K562 (cell line): ENCODE data around the gene FGGY. TPM values are rescaled to one million over a fixed set of nuclear protein-coding genes. Genes with fewer than 3 reads are reported as not detected.
A peak's percentile ranks its signal among the peaks of the same experiment; 100 is the strongest.

ENCODE experiments used
- ESRRB ChIP-seq: fragments of 250-450 bp; sonication (Bioruptor Pico); IDR thresholded peaks from 2 replicates; pipeline ENCODE4 v1.5.0; 2020; ENCODE audit warnings: mild to moderate bottlenecking, moderate library complexity, borderline replicate concordance
- GATAD2A ChIP-seq: fragments of 450-650 bp; IDR thresholded peaks from 2 replicates; pipeline ENCODE4 v1.6.1; 2017
- KDM2B ChIP-seq: fragments of 250-450 bp; sonication (Bioruptor Pico); IDR thresholded peaks from 2 replicates; pipeline ENCODE4 v1.8.0; 2021; ENCODE audit warnings: mild to moderate bottlenecking, moderate library complexity
- MCM2 ChIP-seq: fragments of 450-650 bp; IDR thresholded peaks from 2 replicates; pipeline ENCODE4 v1.6.1; 2017; ENCODE audit warnings: low read depth, mild to moderate bottlenecking
- MEIS2 ChIP-seq: fragments of 450-650 bp; IDR thresholded peaks from 2 replicates; pipeline ENCODE4 v1.6.1; 2014; ENCODE audit warnings: mild to moderate bottlenecking; ENCODE audit not compliant: partially characterized antibody
- NR4A1 ChIP-seq, 2 experiments: fragments of 250-450 bp in 1 of 2; fragments of 450-650 bp in 1 of 2; sonication (Bioruptor Pico) in 1 of 2; IDR thresholded peaks; 2 replicates each; pipeline versions ENCODE4 v1.4.0 to v1.6.1; 2016 to 2020; ENCODE audit warnings: mild to moderate bottlenecking in 2 of 2, missing compliant biosample characterization in 1 of 2, missing genetic modification characterization in 1 of 2, moderate library complexity in 1 of 2
- PHB2 ChIP-seq: fragments of 450-650 bp; IDR thresholded peaks from 2 replicates; pipeline ENCODE4 v1.6.1; 2017; ENCODE audit warnings: low read depth
- POLR2B ChIP-seq: fragments of 450-650 bp; IDR thresholded peaks from 2 replicates; pipeline ENCODE4 v1.6.1; 2018; ENCODE audit warnings: low read depth; ENCODE audit not compliant: partially characterized antibody
- TCF3 ChIP-seq: sonication (generic); formaldehyde crosslinking; IDR thresholded peaks from 2 replicates; pipeline ENCODE4 v1.4.0; 2020; ENCODE audit warnings: mild to moderate bottlenecking, missing genetic modification reagents
- TCF7 ChIP-seq: sonication (generic); IDR thresholded peaks from 2 replicates; pipeline ENCODE4 v1.6.1; 2016; ENCODE audit warnings: antibody characterized with exemption, borderline replicate concordance
- ZNF407 ChIP-seq: fragments of 450-650 bp; IDR thresholded peaks from 2 replicates; pipeline ENCODE4 v1.6.1; 2016; ENCODE audit warnings: low read depth
- ZZZ3 ChIP-seq: fragments of 450-650 bp; IDR thresholded peaks from 2 replicates; pipeline ENCODE4 v1.6.1; 2016; ENCODE audit warnings: antibody characterized with exemption, mild to moderate bottlenecking, moderate library complexity
- polyA plus RNA-seq, 8 experiments: library from polyadenylated mRNA; depleted of rRNA in 4 of 8; stranded (reverse) in 5 of 8; unstranded in 3 of 8; fragments of >200 nt; fragmentation: Nextera tagmentation in 2 of 8; fragmentation: Illumina TruSeq in 1 of 8; extraction: Ambion mirVana in 2 of 8; extraction: Trizol in 1 of 8; gene quantifications; 2 replicates each; pipeline versions ENCODE4 v1.2.1 to v1.2.3, GENCODE V29; 2011 to 2014; ENCODE audit warnings: inconsistent platforms in 1 of 8, missing spikeins in 1 of 8
- total RNA-seq, 7 experiments: library from RNA; depleted of rRNA in 6 of 7; stranded (reverse); fragments of >200 nt in 6 of 7; fragmentation: Illumina TruSeq in 2 of 7; extraction: Trizol in 2 of 7; gene quantifications; 2 replicates each; pipeline versions ENCODE4 v1.2.1 to v1.2.3, GENCODE V29; 2011 to 2021; ENCODE audit warnings: low replicate concordance in 1 of 7
- TF ChIP-seq, protein P1 (sequence below): fragments of 250-450 bp; sonication (Bioruptor Pico); IDR thresholded peaks from 2 replicates; pipeline ENCODE4 v1.4.0; 2020; ENCODE audit warnings: mild to moderate bottlenecking
- TF ChIP-seq, protein P2 (sequence below): fragments of 450-650 bp; formaldehyde crosslinking; IDR thresholded peaks from 2 replicates; pipeline ENCODE4 v1.4.0; 2020; ENCODE audit warnings: mild to moderate bottlenecking, moderate library complexity
- TF ChIP-seq, protein P3 (sequence below): fragments of 450-650 bp; IDR thresholded peaks from 2 replicates; pipeline ENCODE4 v1.6.1; 2018; ENCODE audit warnings: mild to moderate bottlenecking, low read depth; ENCODE audit not compliant: partially characterized antibody

FGGY gene
- total and polyA plus RNA-seq, 9 of the 15 experiments (the other 6 are each of a cell fraction or from before 2014, with no cell fraction given) = 9.7 to 19.2 (median 12.6) TPM

GRCh38 chr1:59288046-59288445 is 8.8 kb upstream of the FGGY start (continued):
- TF ChIP-seq MEIS2 = peak; percentile 84
- TF ChIP-seq TCF3 = peak; percentile 92
- TF ChIP-seq TCF7 = no peak
- TF ChIP-seq POLR2B = no peak
- TF ChIP-seq MCM2 = no peak
- TF ChIP-seq GATAD2A = no peak
- TF ChIP-seq ESRRB (CRISPR knock-in tag) = no peak
- no peak for TF ChIP-seq NR4A1 (CRISPR knock-in tag; IDR thresholded peaks at IDR 0.05)
- 0 out of 2 replicates have a peak, but pooled peaks have one; percentile 37 for TF ChIP-seq NR4A1 (tag; IDR thresholded peaks at IDR 0.05)
- no peak for TF ChIP-seq ZNF407
- TF ChIP-seq, protein P1, sequence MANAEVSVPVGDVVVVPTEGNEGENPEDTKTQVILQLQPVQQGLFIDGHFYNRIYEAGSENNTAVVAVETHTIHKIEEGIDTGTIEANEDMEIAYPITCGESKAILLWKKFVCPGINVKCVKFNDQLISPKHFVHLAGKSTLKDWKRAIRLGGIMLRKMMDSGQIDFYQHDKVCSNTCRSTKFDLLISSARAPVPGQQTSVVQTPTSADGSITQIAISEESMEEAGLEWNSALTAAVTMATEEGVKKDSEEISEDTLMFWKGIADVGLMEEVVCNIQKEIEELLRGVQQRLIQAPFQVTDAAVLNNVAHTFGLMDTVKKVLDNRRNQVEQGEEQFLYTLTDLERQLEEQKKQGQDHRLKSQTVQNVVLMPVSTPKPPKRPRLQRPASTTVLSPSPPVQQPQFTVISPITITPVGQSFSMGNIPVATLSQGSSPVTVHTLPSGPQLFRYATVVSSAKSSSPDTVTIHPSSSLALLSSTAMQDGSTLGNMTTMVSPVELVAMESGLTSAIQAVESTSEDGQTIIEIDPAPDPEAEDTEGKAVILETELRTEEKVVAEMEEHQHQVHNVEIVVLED (CRISPR knock-in tag) = no peak
- TF ChIP-seq, protein P2, sequence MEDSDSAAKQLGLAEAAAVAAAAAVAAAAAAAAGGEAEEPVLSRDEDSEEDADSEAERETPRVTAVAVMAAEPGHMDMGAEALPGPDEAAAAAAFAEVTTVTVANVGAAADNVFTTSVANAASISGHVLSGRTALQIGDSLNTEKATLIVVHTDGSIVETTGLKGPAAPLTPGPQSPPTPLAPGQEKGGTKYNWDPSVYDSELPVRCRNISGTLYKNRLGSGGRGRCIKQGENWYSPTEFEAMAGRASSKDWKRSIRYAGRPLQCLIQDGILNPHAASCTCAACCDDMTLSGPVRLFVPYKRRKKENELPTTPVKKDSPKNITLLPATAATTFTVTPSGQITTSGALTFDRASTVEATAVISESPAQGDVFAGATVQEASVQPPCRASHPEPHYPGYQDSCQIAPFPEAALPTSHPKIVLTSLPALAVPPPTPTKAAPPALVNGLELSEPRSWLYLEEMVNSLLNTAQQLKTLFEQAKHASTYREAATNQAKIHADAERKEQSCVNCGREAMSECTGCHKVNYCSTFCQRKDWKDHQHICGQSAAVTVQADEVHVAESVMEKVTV (CRISPR knock-in tag) = no peak
- TF ChIP-seq ZZZ3 = no peak
- TF ChIP-seq KDM2B (CRISPR knock-in tag) = no peak
- TF ChIP-seq PHB2 = peak; percentile 64
- TF ChIP-seq, protein P3, sequence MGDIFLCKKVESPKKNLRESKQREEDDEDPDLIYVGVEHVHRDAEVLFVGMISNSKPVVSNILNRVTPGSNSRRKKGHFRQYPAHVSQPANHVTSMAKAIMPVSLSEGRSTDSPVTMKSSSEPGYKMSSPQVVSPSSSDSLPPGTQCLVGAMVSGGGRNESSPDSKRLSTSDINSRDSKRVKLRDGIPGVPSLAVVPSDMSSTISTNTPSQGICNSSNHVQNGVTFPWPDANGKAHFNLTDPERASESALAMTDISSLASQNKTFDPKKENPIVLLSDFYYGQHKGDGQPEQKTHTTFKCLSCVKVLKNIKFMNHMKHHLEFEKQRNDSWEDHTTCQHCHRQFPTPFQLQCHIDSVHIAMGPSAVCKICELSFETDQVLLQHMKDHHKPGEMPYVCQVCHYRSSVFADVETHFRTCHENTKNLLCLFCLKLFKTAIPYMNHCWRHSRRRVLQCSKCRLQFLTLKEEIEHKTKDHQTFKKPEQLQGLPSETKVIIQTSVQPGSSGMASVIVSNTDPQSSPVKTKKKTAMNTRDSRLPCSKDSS = no peak
